Measurements from ENCODE around the gene ANTXR2.
"Not testable (repeated sequence)": the region's sequence is repeated elsewhere in the genome, so short reads cannot be mapped to it uniquely, and the experiment has no call there.

ANTXR2 gene

DNA sequence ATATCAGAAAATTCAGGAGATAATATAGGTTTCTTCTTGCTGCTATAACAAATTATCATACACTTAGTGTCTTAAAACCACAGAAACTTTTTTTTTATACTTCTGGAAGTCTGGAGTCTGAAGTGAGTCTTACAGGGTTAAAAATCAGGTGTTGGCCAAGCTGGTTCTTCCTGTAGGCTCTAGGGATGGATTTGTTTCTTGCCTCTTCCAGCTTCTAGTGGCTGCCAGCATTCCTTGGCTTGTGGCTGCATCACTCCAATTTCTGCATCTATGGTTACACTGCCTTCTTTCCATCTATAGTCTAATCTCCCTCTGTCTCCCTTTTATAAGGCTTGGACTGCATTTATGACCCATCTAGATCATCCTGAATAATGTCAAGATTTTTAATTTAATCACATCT lies 68.7 kb downstream of the ANTXR2 start:
- Histone ChIP-seq H3K27ac (ENCODE audit: low read depth, low read length) (no peak overlapping the region), H3K27me3 (ENCODE audit: insufficient read depth, low read length) (no peaks in the 10 kb centered on the region), H2AK5ac (ENCODE audit: low read length) (no peak overlapping the region), H3K79me1 (ENCODE audit: low read length) (no peaks in the 10 kb centered on the region), H3K9ac (ENCODE audit: low read length) (no peak overlapping the region), H2BK120ac (ENCODE audit: insufficient read depth, low read length, poor library complexity) (no peak overlapping the region), H3K4ac (ENCODE audit: low read depth, low read length) (no peak overlapping the region), H3K4me3 (ENCODE audit: low read depth, low read length) (no peak overlapping the region), H4K12ac (ENCODE audit: low read depth, low read length) (no peak overlapping the region), H4K91ac (ENCODE audit: low read depth, low read length) (no peak overlapping the region), H3K4me2 (ENCODE audit: low read length) (no peak overlapping the region), H2AFZ (ENCODE audit: insufficient read depth, low read length, poor library complexity) (no peak overlapping the region), H3K23ac (ENCODE audit: low read length) (no peak overlapping the region), H3K18ac (ENCODE audit: low read length) (no peak overlapping the region), H3K14ac (ENCODE audit: low read length) (no peak overlapping the region), H3K9me3 (ENCODE audit: insufficient read depth, low read depth, low read length) (peaks cover 2% of the 10 kb centered on the region), H2BK5ac (ENCODE audit: low read depth, low read length, poor library complexity) (no peak overlapping the region), H3K4me1 (ENCODE audit: control insufficient read depth in 1 of 2, insufficient read depth in 2 of 2, low read length in 2 of 2) (no peaks in the 10 kb centered on the region), H2BK12ac (ENCODE audit: low read length) (no peak overlapping the region), H3K36me3 (ENCODE audit: control insufficient read depth in 1 of 2, insufficient read depth in 2 of 2, low read length in 2 of 2) (peaks cover 0 to 2% of the 10 kb centered on the region in 2 experiments), H4K8ac (ENCODE audit: low read depth, low read length) (no peak overlapping the region), H3K79me2 (ENCODE audit: control insufficient read depth, insufficient read depth, low read length, poor library complexity) (no peaks in the 10 kb centered on the region)
- DNase-seq, result no peak

DNA sequence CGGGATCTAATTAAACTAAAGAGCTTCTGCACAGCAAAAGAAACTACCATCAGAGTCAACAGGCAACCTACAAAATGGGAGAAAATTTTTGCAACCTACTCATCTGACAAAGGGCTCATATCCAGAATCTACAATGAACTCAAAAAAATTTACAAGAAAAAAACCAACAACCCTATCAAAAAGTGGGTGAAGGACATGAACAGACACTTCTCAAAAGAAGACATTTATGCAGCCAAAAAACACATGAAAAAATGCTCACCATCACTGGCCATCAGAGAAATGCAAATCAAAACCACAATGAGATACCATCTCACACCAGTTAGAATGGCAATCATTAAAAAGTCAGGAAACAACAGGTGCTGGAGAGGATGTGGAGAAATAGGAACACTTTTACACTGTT lies 70.5 kb downstream of the ANTXR2 start:
- H2BK12ac ChIP-seq (ENCODE audit: low read length); DNase-seq; H2AK5ac ChIP-seq (ENCODE audit: low read length); H4K91ac ChIP-seq (ENCODE audit: low read depth, low read length); H3K4ac ChIP-seq (ENCODE audit: low read depth, low read length); H4K12ac ChIP-seq (ENCODE audit: low read depth, low read length); H2AFZ ChIP-seq (ENCODE audit: insufficient read depth, low read length, poor library complexity); H3K14ac ChIP-seq (ENCODE audit: low read length); H3K27me3 ChIP-seq (ENCODE audit: insufficient read depth, low read length); H3K9ac ChIP-seq (ENCODE audit: low read length); H3K79me2 ChIP-seq (ENCODE audit: control insufficient read depth, insufficient read depth, low read length, poor library complexity); H3K18ac ChIP-seq (ENCODE audit: low read length); H3K79me1 ChIP-seq (ENCODE audit: low read length); H2BK120ac ChIP-seq (ENCODE audit: insufficient read depth, low read length, poor library complexity); H3K23ac ChIP-seq (ENCODE audit: low read length); H3K9me3 ChIP-seq (ENCODE audit: insufficient read depth, low read depth, low read length); H3K4me3 ChIP-seq (ENCODE audit: low read depth, low read length); H3K36me3 ChIP-seq (ENCODE audit: control insufficient read depth in 1 of 2, insufficient read depth in 2 of 2, low read length in 2 of 2); H3K4me1 ChIP-seq (ENCODE audit: control insufficient read depth in 1 of 2, insufficient read depth in 2 of 2, low read length in 2 of 2); H3K4me2 ChIP-seq (ENCODE audit: low read length); H4K8ac ChIP-seq (ENCODE audit: low read depth, low read length); H3K27ac ChIP-seq (ENCODE audit: low read depth, low read length); H2BK5ac ChIP-seq (ENCODE audit: low read depth, low read length, poor library complexity): not testable (repeated sequence)
- no CpG with 5 or more reads among the region's 1 CpG for WGBS (ENCODE audit: extremely low coverage, insufficient coverage, insufficient read length)

DNA sequence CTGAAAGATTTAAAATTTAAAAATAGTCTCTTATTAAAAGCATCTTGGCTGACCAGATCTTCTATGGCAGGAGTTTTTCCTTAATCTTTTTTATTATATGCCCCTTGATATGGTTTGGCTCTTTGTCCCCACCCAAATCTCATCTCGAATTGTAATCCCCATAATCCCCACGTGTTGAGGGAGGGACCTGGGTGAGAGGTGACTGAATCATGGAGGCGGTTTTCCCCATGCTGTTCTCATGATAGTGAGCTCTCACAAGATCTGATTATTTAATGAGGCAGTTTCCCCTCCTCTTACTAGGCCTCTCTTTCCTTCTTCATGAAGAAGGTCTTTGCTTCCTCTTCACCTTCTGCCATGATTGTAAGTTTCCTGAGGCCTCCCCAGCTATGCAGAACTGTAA lies 74.0 kb downstream of the ANTXR2 start:
- H3K4me3 ChIP-seq (ENCODE audit: low read depth, low read length); H4K8ac ChIP-seq (ENCODE audit: low read depth, low read length); H2AFZ ChIP-seq (ENCODE audit: insufficient read depth, low read length, poor library complexity); H2BK120ac ChIP-seq (ENCODE audit: insufficient read depth, low read length, poor library complexity); H3K79me2 ChIP-seq (ENCODE audit: control insufficient read depth, insufficient read depth, low read length, poor library complexity); H2AK5ac ChIP-seq (ENCODE audit: low read length); H3K14ac ChIP-seq (ENCODE audit: low read length); H3K18ac ChIP-seq (ENCODE audit: low read length); H4K12ac ChIP-seq (ENCODE audit: low read depth, low read length); H4K91ac ChIP-seq (ENCODE audit: low read depth, low read length); H2BK12ac ChIP-seq (ENCODE audit: low read length); DNase-seq; H3K79me1 ChIP-seq (ENCODE audit: low read length); H3K4me2 ChIP-seq (ENCODE audit: low read length); H3K9me3 ChIP-seq (ENCODE audit: insufficient read depth, low read depth, low read length); H3K4ac ChIP-seq (ENCODE audit: low read depth, low read length); H3K23ac ChIP-seq (ENCODE audit: low read length); H3K27ac ChIP-seq (ENCODE audit: low read depth, low read length); H3K4me1 ChIP-seq (ENCODE audit: control insufficient read depth in 1 of 2, insufficient read depth in 2 of 2, low read length in 2 of 2); H3K9ac ChIP-seq (ENCODE audit: low read length); H3K27me3 ChIP-seq (ENCODE audit: insufficient read depth, low read length); H3K36me3 ChIP-seq (ENCODE audit: control insufficient read depth in 1 of 2, insufficient read depth in 2 of 2, low read length in 2 of 2); H2BK5ac ChIP-seq (ENCODE audit: low read depth, low read length, poor library complexity): not testable (repeated sequence)
- WGBS (ENCODE audit: extremely low coverage, insufficient coverage, insufficient read length), result no CpG with 5 or more reads among the region's 3 CpGs

DNA sequence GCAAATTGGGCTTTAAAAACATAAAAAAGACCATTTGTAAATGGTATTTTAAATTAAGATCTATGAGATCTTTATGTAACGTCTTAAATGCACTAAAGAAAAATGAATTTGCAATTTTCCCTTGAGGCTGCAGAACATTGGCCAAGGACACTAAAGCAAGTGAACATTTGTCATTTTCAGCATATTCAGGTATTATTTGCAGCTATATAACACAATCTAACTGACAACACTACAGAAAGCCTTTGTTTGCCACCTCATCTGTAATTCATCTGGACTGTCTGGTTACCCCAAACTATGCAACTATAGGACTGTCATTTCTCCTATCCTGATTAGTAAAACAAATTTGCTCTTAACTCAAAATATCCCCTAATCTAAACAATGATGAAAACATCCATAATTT lies 74.8 kb downstream of the ANTXR2 start:
- no CpG with 5 or more reads among the region's 1 CpG for WGBS (ENCODE audit: extremely low coverage, insufficient coverage, insufficient read length)

More for the DNA sequence above, 74.8 kb downstream of the ANTXR2 start:
- Histone ChIP-seq H3K4me1 (ENCODE audit: control insufficient read depth in 1 of 2, insufficient read depth in 2 of 2, low read length in 2 of 2) (no peaks in the 10 kb centered on the region), H2AFZ (ENCODE audit: insufficient read depth, low read length, poor library complexity) (no peak overlapping the region), H3K18ac (ENCODE audit: low read length) (no peak overlapping the region), H4K91ac (ENCODE audit: low read depth, low read length) (no peak overlapping the region), H3K36me3 (ENCODE audit: control insufficient read depth in 1 of 2, insufficient read depth in 2 of 2, low read length in 2 of 2) (no peaks in the 10 kb centered on the region), H3K27ac (ENCODE audit: low read depth, low read length) (no peak overlapping the region), H2BK120ac (ENCODE audit: insufficient read depth, low read length, poor library complexity) (no peak overlapping the region), H3K4ac (ENCODE audit: low read depth, low read length) (no peak overlapping the region), H4K12ac (ENCODE audit: low read depth, low read length) (no peak overlapping the region), H3K79me1 (ENCODE audit: low read length) (no peaks in the 10 kb centered on the region), H3K79me2 (ENCODE audit: control insufficient read depth, insufficient read depth, low read length, poor library complexity) (no peaks in the 10 kb centered on the region), H3K4me3 (ENCODE audit: low read depth, low read length) (no peak overlapping the region), H3K4me2 (ENCODE audit: low read length) (no peak overlapping the region), H3K23ac (ENCODE audit: low read length) (no peak overlapping the region), H2AK5ac (ENCODE audit: low read length) (no peak overlapping the region), H3K9ac (ENCODE audit: low read length) (no peak overlapping the region), H3K14ac (ENCODE audit: low read length) (no peak overlapping the region), H3K27me3 (ENCODE audit: insufficient read depth, low read length) (no peaks in the 10 kb centered on the region), H4K8ac (ENCODE audit: low read depth, low read length) (no peak overlapping the region), H2BK12ac (ENCODE audit: low read length) (no peak overlapping the region), H2BK5ac (ENCODE audit: low read depth, low read length, poor library complexity) (no peak overlapping the region), H3K9me3 (ENCODE audit: insufficient read depth, low read depth, low read length) (no peaks in the 10 kb centered on the region)
- DNase-seq, result no peak
